Keratinocyte (primary cell): ENCODE data around the gene ATP8B1. TPM values are rescaled to one million over a fixed set of nuclear protein-coding genes. Genes with fewer than 3 reads are reported as not detected.

Source experiments
- DNase-seq: peaks from one replicate; pipeline ENCODE4 v3.0.0-alpha.2; 2011; ENCODE audit warnings: low read depth, missing footprints, low spot score
- FAIRE-seq: peaks from 2 replicates; lab custom pipeline; 2011; peaks lifted over from hg19 to GRCh38; lab: Jason Lieb, UNC
- H2AFZ ChIP-seq: 2 replicates; pipeline ENCODE4 v1.6.0; 2012; ENCODE audit warnings: low read length, control low read depth, inconsistent platforms; ENCODE audit not compliant: control insufficient read depth
- H3K27ac ChIP-seq: 2 replicates; pipeline ENCODE4 v1.5.1; 2011; ENCODE audit warnings: low read length; ENCODE audit not compliant: control insufficient read depth, insufficient read depth
- H3K27me3 ChIP-seq: 3 replicates; pipeline ENCODE4 v1.6.0; 2011; ENCODE audit warnings: low read length; ENCODE audit not compliant: control insufficient read depth, insufficient read depth; ENCODE audit errors: extremely low read depth
- H3K36me3 ChIP-seq, 2 experiments: 2 replicates in 1 of 2; 3 replicates in 1 of 2; pipeline ENCODE4 v1.5.1; 2011; ENCODE audit warnings: low read length in 2 of 2, mild to moderate bottlenecking in 1 of 2; ENCODE audit not compliant: control insufficient read depth in 2 of 2, insufficient read depth in 2 of 2; ENCODE audit errors: extremely low read depth in 1 of 2
- H3K4me1 ChIP-seq: 3 replicates; pipeline ENCODE4 v1.5.1; 2011; ENCODE audit warnings: low read length; ENCODE audit not compliant: control insufficient read depth, insufficient read depth; ENCODE audit errors: extremely low read depth
- H3K4me2 ChIP-seq: 3 replicates; pipeline ENCODE4 v1.6.0; 2011; ENCODE audit warnings: low read depth, low read length; ENCODE audit not compliant: control insufficient read depth, insufficient read depth; ENCODE audit errors: extremely low read depth
- H3K4me3 ChIP-seq, 3 experiments: fragments of 200-600 bp in 1 of 3; sonication (generic) in 1 of 3; 2 replicates in 2 of 3; 3 replicates in 1 of 3; pipeline ENCODE4 v1.5.1; 2011 to 2016; ENCODE audit warnings: low read length in 3 of 3, mild to moderate bottlenecking in 3 of 3, control low read depth in 2 of 3, inconsistent platforms in 1 of 3, low read depth in 1 of 3, mixed read lengths in 1 of 3, mixed run types in 1 of 3, moderate library complexity in 1 of 3; ENCODE audit not compliant: control insufficient read depth in 2 of 3, insufficient read depth in 2 of 3; ENCODE audit errors: extremely low read depth in 1 of 3
- H3K79me2 ChIP-seq: 2 replicates; pipeline ENCODE4 v1.6.0; 2012; ENCODE audit warnings: low read length; ENCODE audit not compliant: control insufficient read depth, insufficient read depth
- H3K9ac ChIP-seq: 3 replicates; pipeline ENCODE4 v1.6.0; 2011; ENCODE audit warnings: low read length; ENCODE audit not compliant: control insufficient read depth, insufficient read depth; ENCODE audit errors: extremely low read depth
- H3K9me1 ChIP-seq: 3 replicates; pipeline ENCODE4 v1.6.0; 2011; ENCODE audit warnings: low read length; ENCODE audit not compliant: control insufficient read depth, insufficient read depth; ENCODE audit errors: extremely low read depth
- H3K9me3 ChIP-seq: 2 replicates; pipeline ENCODE4 v1.5.1; 2012; ENCODE audit warnings: low read depth, low read length; ENCODE audit not compliant: control insufficient read depth
- H4K20me1 ChIP-seq: 3 replicates; pipeline ENCODE4 v1.6.0; 2011; ENCODE audit warnings: low read length; ENCODE audit not compliant: control insufficient read depth, insufficient read depth; ENCODE audit errors: extremely low read depth
- EZH2 ChIP-seq: IDR thresholded peaks from one replicate; pipeline ENCODE4 v1.6.1; 2012; ENCODE audit warnings: inconsistent platforms, mild to moderate bottlenecking, low read length, moderate library complexity
- dilution Hi-C: fragments of 300-500 bp; cut with MboI; formaldehyde crosslinking; loops from one replicate; pipeline ENCODE4 v1.7.0; 2020; ENCODE audit warnings: low sequenced_read_pairs; ENCODE audit not compliant: extremely low pct_ligation_motif_present
- polyA plus RNA-seq, 5 experiments: library from polyadenylated mRNA; depleted of rRNA in 3 of 5; stranded (reverse) in 3 of 5; stranded (forward) in 1 of 5; unstranded in 1 of 5; fragments of >200 nt; gene quantifications; 1 replicate in 1 of 5; 2 replicates in 3 of 5; 3 replicates in 1 of 5; pipeline versions ENCODE4 v1.2.1 to v1.2.3, GENCODE V29; 2011 to 2012; ENCODE audit warnings: missing spikeins in 2 of 5, low read depth in 1 of 5, low replicate concordance in 1 of 5
- TF ChIP-seq, protein P1 (sequence below), 3 experiments: IDR thresholded peaks in 1 of 3; conservative IDR thresholded peaks in 1 of 3; optimal IDR thresholded peaks in 1 of 3; 2 replicates in 2 of 3; 3 replicates in 1 of 3; pipeline versions ENCODE3 to v1.5.1; 2011; ENCODE audit warnings: low read length in 3 of 3, mild to moderate bottlenecking in 3 of 3, moderate library complexity in 2 of 3, control low read depth in 1 of 3, inconsistent platforms in 1 of 3; ENCODE audit not compliant: insufficient read depth in 2 of 3; ENCODE audit errors: extremely low read depth in 1 of 3

Gene ATP8B1
- polyA plus RNA-seq, 1 donor (not counting 4 experiments of a cell fraction or from before 2014, with no cell fraction given), result 20.4 TPM

DNA sequence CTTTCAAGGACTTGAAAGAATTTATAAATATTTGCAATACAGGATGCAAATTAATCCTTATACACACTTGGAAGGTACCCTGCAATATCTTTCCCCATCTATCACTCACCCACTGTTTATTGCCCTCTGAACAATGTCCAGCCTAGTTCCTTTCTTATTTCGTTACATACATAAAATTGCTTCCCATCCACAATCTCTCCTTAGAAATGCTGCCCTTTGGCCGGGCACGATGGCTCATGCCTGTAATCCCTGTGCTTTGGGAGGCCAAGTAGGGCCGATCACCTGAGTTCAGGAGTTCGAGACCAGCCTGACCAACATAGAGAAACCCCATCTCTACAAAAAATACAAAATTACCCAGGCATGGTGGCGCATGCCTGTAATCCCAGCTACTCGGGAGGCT is 41.2 kb upstream of the ATP8B1 start:
- dilution Hi-C loops, result no loop called here
- H3K79me2 ChIP-seq, result no peaks in the 10 kb centered on the region
- H3K9ac ChIP-seq, result no peak overlapping the region
- H3K9me1 ChIP-seq, result no peaks in the 10 kb centered on the region
- H3K4me2 ChIP-seq, result no peak overlapping the region
- no peaks in the 10 kb centered on the region for H3K27me3 ChIP-seq
- H2AFZ ChIP-seq, result no peak overlapping the region
- FAIRE-seq (no peak), DNase-seq (no peak)
- H4K20me1 ChIP-seq, result no peaks in the 10 kb centered on the region
- H3K27ac ChIP-seq, result no peak overlapping the region
- no peak overlapping the region for H3K4me3 ChIP-seq
- no peaks in the 10 kb centered on the region for H3K36me3 ChIP-seq
- H3K9me3 ChIP-seq, result no peaks in the 10 kb centered on the region
- no peak for TF ChIP-seq EZH2
- TF ChIP-seq, protein P1, sequence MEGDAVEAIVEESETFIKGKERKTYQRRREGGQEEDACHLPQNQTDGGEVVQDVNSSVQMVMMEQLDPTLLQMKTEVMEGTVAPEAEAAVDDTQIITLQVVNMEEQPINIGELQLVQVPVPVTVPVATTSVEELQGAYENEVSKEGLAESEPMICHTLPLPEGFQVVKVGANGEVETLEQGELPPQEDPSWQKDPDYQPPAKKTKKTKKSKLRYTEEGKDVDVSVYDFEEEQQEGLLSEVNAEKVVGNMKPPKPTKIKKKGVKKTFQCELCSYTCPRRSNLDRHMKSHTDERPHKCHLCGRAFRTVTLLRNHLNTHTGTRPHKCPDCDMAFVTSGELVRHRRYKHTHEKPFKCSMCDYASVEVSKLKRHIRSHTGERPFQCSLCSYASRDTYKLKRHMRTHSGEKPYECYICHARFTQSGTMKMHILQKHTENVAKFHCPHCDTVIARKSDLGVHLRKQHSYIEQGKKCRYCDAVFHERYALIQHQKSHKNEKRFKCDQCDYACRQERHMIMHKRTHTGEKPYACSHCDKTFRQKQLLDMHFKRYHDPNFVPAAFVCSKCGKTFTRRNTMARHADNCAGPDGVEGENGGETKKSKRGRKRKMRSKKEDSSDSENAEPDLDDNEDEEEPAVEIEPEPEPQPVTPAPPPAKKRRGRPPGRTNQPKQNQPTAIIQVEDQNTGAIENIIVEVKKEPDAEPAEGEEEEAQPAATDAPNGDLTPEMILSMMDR (optimal IDR thresholded peaks at IDR 0.05 in 1 of 3, IDR thresholded peaks at IDR 0.05 in 1 of 3, conservative IDR thresholded peaks at IDR 0.05 in 1 of 3; ENCODE audit: extremely low read depth in 1 of 3, insufficient read depth in 2 of 3, low read length in 3 of 3), result no peak
- peaks cover 18% of the 10 kb centered on the region for H3K4me1 ChIP-seq

DNA sequence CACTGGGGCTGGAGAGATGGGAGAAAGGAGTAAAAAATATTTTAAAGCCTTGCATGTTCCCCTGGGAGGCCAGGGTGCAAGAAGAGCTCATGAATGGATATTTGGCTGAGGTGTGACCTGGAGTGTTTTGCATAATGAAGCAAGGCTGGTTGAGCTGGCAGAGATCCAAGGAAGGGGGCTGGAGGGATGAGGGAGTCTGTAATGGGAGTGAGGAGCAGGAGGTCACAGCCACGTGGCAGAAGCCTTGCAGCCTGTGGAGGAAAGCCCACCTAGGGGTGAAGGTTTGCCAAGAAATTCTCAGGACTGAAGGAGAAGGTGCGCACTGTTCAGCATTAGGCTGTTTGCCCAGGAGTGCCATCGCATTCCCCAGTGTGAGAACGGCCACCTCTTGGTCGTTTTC is 40.3 kb upstream of the ATP8B1 start:
- Histone ChIP-seq H3K9me3 (no peaks in the 10 kb centered on the region), H3K4me3 (no peak overlapping the region), H3K27me3 (no peaks in the 10 kb centered on the region), H3K27ac (no peak overlapping the region), H3K4me2 (no peak overlapping the region), H3K9me1 (no peaks in the 10 kb centered on the region), H3K79me2 (no peaks in the 10 kb centered on the region), H3K9ac (no peak overlapping the region), H3K36me3 (no peaks in the 10 kb centered on the region), H4K20me1 (no peaks in the 10 kb centered on the region), H3K4me1 (peaks cover 14% of the 10 kb centered on the region), H2AFZ (no peak overlapping the region)
- DNase-seq (no peak), FAIRE-seq (no peak)
- TF ChIP-seq, protein P1 (optimal IDR thresholded peaks at IDR 0.05 in 1 of 3, IDR thresholded peaks at IDR 0.05 in 1 of 3, conservative IDR thresholded peaks at IDR 0.05 in 1 of 3; ENCODE audit: extremely low read depth in 1 of 3, insufficient read depth in 2 of 3, low read length in 3 of 3), result no peak
- dilution Hi-C loops, result no loop called here
